Right lobe of liver (tissue), 6 donors: Measurements from ENCODE around the gene ZNF658. TPM values are rescaled to one million over a fixed set of nuclear protein-coding genes. Genes with fewer than 3 reads are reported as not detected.
"Not testable (repeated sequence)": the region's sequence is repeated elsewhere in the genome, so short reads cannot be mapped to it uniquely, and the experiment has no call there.

Source experiments
- ATAC-seq, 4 donors: fragments of 200-7000 bp; cut with Tn5 transposase; one replicate each; pipeline ENCODE4 v1.9.1; 2020; ENCODE audit warnings: mild to moderate bottlenecking in 4 of 4, moderate library complexity in 4 of 4
- DNase-seq, 3 donors: peaks; one replicate each; pipeline ENCODE4 v3.0.0-alpha.2; 2020
- H3K27ac ChIP-seq, 3 donors: fragments of 200-600 bp; one replicate each; pipeline ENCODE4 v1.8.0; 2022
- H3K27me3 ChIP-seq, 2 donors: fragments of 200-600 bp; one replicate each; pipeline ENCODE4 v1.8.0; 2022
- H3K36me3 ChIP-seq, 4 donors: fragments of 200-600 bp; sonication (generic) in 1 of 4; one replicate each; pipeline versions ENCODE4 v1.5.1 to v1.8.0; 2017 to 2022; ENCODE audit warnings: control low read depth in 1 of 4
- H3K4me1 ChIP-seq, 4 donors: fragments of 200-600 bp; sonication (generic) in 1 of 4; one replicate each; pipeline versions ENCODE4 v1.5.1 to v1.8.0; 2017 to 2022; ENCODE audit warnings: control low read depth in 1 of 4
- H3K4me3 ChIP-seq, 3 donors: fragments of 200-600 bp; one replicate each; pipeline ENCODE4 v1.8.0; 2022
- H3K9me3 ChIP-seq, 4 donors: fragments of 200-600 bp; sonication (generic) in 1 of 4; one replicate each; pipeline versions ENCODE4 v1.5.1 to v1.8.0; 2017 to 2022; ENCODE audit warnings: control low read depth in 1 of 4
- WGBS: methylation state at CpG from one replicate; pipeline ENCODE4 v1.1.6; 2018; ENCODE audit warnings: low coverage, low lambda C conversion rate; ENCODE audit not compliant: insufficient coverage; ENCODE audit errors: missing lambda C conversion rate; 5-methylcytosine and 5-hydroxymethylcytosine counted together
- intact Hi-C, 2 donors: fragments of 100-400 bp; cut with DNase I; formaldehyde crosslinking; loops; one replicate each; pipeline versions ENCODE4 v1.11.2 to v1.14.1; 2022
- small RNA-seq, 2 experiments: library from RNA; depleted of rRNA; stranded (forward); fragments of <200 nt; gene quantifications; one replicate each; pipeline ENCODE3, GENCODE V24; 2016
- total RNA-seq, 6 experiments: library from RNA; depleted of rRNA in 2 of 6; stranded (reverse); fragments of >200 nt in 2 of 6; fragmentation: NEBNext Ultra II Directional in 3 of 6; extraction: Animal tissue kit (Norgen Biotek cat#: 25700) in 3 of 6; gene quantifications; one replicate each; pipeline versions ENCODE4 v1.1.0 to v1.2.4, GENCODE V29; 2016 to 2023
- donor health status: DM: no; HTN: yes; CAD: no.
- donor health status: DM: no; HTN: no; CAD: no.
- donor health status: DM: no; HTN: no; CAD: no.
- donor health status: DM: no; HTN: yes; CAD: no.
- donor health status: DM: no; HTN: yes; CAD: no.

The ZNF658 gene
- total RNA-seq, 6 experiments from 2014 or later = 1.0 to 2.6 (median 1.7) TPM

DNA sequence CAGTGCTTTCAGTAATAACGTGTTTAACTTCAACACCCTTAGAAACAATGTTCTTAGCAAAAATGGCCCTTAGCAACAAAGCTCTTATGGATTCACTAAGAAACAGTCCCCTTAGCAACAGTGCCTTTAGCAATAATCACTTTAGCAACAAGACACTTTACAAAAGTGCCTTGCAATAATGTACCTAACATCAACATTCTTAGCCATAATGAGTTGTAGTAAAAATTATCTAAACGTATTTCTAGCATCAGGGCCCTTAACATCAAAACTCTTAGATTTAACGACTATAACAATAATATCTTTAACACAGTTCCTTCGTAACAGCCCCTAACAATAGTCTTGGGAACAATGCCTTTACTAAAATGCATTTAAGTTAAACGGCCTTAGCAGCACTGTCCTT lies 37.8 kb downstream of the ZNF658 start:
- ATAC-seq, H3K27ac ChIP-seq, intact Hi-C loops, DNase-seq, H3K4me3 ChIP-seq, H3K9me3 ChIP-seq, H3K27me3 ChIP-seq, H3K4me1 ChIP-seq, H3K36me3 ChIP-seq: not testable (repeated sequence)
- 68% methylated on average over 4 of the region's 5 CpGs for WGBS

DNA sequence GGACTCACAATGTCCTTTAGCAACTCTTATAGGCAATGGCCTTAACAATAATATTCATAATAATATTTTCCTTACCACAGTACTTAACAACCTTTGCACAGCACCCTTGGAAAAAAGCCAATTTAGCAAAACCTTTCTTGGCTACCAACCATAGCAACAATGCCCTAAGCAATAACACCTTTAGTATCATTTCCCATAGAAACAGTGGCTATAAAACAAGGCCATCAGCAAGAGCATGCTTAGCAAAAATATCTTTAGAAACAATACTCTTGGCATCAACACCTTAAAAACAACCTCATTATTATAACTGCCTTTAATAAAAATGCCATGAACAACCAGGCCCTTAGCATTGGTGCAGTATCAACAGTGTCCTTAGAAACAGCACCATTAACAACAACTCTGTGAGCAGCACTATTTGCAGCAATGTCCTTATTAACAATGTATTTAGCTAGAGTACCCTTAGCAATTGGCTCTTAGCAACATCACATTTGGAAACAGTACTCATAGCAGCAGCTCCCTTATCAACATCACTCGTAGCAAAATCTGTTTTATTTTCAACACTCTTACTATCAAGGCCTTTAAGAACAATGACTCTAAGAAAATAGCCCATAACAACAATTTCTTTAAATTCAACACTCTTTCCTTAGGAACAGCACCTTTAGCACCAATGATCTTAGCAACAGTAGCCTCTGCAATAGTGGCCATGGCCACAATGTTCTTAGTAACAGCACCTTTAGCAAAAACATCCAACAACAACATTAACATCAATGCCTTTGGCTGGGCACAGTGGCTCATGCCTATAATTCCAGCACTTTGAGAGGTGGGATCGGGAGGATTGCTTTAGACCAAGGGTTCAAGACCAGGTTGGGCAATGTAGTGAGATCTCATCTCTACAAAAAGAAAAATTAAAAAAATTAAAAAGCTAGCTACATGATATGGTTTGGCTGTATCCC lies 39.6 kb downstream of the ZNF658 start:
- DNase-seq, ATAC-seq, H3K27me3 ChIP-seq, H3K4me3 ChIP-seq, H3K4me1 ChIP-seq, H3K27ac ChIP-seq, H3K9me3 ChIP-seq, H3K36me3 ChIP-seq, intact Hi-C loops: not testable (repeated sequence)
- 36% methylated on average over 1 of the region's 2 CpGs for WGBS

DNA sequence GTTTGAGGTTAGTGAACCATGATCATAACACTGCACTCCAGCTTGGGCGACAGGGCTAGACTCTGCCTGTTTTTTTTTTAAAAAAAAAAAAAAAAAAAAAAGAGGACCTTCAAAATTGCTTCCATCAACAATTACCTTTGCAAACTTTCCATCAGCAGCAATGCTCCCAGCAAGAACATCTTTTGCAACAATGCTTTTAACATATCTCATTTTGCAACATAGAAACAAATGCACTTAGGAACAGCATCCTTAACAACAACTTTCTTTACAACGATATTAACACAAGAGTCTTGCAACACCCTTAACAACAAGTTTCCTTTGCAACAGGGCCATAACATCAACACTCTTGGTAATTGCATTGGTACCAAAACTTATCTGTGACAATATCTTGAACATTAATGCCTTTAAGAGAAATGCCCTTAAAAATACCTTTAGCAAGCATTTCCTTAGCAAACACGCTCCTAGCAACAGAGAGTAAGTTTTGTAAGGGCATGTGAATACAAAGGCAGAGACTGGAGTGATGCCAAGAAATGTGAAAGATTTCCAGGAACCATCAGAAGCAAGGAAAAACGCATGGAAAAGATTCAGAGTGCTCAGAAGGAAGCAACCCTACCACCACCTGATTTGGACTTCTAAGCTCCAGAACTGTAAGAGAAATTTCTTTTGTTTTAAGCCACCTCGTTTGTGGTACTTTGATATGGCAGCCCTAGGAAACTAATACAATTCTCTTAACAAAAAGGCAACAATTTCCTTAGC lies 42.1 kb downstream of the ZNF658 start:
- H3K9me3 ChIP-seq, H3K27ac ChIP-seq, H3K4me1 ChIP-seq, intact Hi-C loops, H3K4me3 ChIP-seq, H3K27me3 ChIP-seq, DNase-seq, H3K36me3 ChIP-seq: not testable (repeated sequence)
- ATAC-seq = peak in 1 of 4 donors; percentile 18
- WGBS = 57% methylated on average over 4 of the region's 5 CpGs

DNA sequence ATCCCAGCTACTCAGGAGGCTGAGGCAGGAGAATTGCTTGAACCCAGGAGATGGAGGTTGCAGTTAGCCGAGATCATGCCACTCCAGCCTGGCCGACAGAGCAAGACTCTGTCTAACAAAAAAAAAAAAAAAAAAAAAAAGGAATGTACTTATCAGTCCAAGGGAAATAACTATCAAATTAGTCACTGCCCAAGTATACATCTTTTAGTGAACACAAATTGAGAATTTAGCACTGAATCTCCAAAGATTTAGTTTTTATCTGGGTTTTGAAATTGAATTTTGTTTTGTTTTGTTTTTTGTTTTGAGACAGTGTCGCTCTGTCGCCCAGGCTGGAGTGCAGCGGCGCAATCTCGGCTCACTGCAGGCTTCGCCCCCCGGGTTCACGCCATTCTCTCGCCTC lies 52.1 kb downstream of the ZNF658 start:
- H3K4me1 ChIP-seq, H3K4me3 ChIP-seq, H3K36me3 ChIP-seq, H3K27me3 ChIP-seq, ATAC-seq, intact Hi-C loops, H3K27ac ChIP-seq, DNase-seq, H3K9me3 ChIP-seq: not testable (repeated sequence)
- WGBS = 95% methylated on average over 9 of the region's 11 CpGs

Small RNAs within 50 kb of the gene (small RNA-seq; reads per million reads assigned to genes)
- 0 reads per million in 2 experiments for gene AL353770.2

Other genes starting within 250 kb of the ZNF658 start
- not detected for gene SPATA31A3, start 91.8 kb downstream of the ZNF658 start, total RNA-seq